Embryonic facial prominence (tissue), 1 donor: ENCODE measurements around the gene HIRIP3.
"Not testable (repeated sequence)": the region's sequence is repeated elsewhere in the genome, so short reads cannot be mapped to it uniquely, and the experiment has no call there.

Experiments
- DNase-seq: peaks from one replicate; pipeline ENCODE4 v3.0.0-alpha.2; 2016; ENCODE audit errors: extremely low spot score

HIRIP3 gene, protein sequence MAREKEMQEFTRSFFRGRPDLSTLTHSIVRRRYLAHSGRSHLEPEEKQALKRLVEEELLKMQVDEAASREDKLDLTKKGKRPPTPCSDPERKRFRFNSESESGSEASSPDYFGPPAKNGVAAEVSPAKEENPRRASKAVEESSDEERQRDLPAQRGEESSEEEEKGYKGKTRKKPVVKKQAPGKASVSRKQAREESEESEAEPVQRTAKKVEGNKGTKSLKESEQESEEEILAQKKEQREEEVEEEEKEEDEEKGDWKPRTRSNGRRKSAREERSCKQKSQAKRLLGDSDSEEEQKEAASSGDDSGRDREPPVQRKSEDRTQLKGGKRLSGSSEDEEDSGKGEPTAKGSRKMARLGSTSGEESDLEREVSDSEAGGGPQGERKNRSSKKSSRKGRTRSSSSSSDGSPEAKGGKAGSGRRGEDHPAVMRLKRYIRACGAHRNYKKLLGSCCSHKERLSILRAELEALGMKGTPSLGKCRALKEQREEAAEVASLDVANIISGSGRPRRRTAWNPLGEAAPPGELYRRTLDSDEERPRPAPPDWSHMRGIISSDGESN

DNA sequence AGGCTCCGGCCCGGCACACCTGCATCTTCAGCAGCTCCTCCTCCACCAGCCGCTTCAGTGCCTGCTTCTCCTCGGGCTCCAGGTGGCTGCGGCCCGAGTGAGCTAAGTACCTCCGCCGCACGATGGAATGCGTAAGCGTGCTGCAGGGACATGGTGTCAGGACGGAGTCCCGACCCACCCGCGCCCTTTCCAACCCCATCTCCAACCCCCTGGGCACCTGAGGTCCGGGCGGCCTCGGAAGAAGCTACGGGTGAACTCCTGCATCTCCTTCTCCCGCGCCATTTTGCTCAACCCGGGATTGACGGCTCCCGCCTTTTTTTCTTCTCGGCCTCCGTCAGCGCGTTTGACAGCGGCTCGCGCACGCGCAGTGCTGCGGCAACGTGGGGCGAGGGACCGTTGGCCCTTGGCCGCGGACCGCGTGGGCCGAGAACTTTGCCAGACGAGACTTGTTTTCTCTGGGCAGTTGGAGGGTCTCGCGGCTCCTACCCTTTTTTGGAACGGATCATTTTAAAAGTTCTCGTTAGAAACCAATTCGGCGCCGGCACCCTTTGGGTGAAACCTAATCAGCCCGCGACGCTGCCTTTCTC, at the start of gene HIRIP3:
HIRIP3 (minus strand) TSS at position 294 of the 587 bp plus-strand sequence; CDS start at position 282, 12 bp downstream.
- peak; percentile 64 for DNase-seq

DNA sequence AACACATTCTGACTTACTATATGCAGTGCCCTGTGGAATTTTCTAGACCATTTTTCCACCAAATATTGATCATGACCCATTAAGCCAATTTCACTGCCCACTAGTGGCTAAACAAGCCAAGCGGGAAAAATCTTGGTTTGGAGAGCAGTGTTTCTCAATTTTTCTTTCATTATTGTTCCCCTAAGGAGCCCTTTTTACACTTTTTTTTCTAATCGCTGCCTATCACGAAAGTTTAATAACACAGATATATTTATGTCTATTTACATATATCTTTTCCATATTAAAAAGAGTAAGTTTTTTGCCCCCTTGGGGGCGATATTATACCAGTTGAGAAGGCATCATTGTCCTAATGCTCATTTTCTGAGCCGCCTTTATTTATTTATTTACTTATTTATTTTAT, 46.4 kb upstream of the HIRIP3 start:
- no peak for DNase-seq

DNA sequence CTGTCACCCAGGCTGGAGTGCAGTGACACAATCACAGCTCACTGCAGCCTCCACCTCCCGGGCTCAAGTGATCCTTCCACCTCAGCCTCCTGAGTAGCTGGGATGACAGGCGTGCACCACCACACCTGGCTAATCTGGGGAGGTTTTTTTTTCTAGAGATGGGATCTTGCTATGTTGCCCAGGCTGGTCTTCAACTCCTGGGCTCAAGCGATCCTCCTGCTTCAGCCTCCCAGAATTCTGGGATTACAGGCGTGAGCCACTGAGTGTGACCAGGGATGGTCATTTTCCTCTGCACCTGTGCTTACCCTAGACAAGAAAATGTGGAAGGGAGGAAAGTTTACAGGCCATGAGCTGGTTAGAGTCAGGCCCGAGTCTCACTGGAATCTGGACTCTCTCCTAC, 45.3 kb upstream of the HIRIP3 start:
- not testable (repeated sequence) for DNase-seq

DNA sequence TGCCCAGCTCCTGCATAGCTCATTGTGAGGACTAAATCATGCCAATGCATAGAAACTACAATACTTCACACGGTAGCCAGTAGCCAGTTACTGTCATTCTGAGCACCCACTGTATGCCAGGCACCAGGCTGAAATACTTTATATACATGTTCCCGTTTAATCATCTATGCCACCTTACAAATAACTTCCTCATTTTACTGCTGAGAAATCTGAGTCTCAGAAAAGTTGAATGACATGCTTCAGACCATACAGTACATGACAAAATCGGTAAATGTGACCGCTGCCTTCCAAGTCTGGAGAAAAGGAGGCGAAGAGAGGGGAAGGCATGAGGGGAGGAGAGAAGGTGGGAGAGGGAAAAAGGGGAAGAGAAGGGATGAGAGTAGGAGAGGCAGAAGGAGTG, 44.8 kb upstream of the HIRIP3 start:
- no peak for DNase-seq

DNA sequence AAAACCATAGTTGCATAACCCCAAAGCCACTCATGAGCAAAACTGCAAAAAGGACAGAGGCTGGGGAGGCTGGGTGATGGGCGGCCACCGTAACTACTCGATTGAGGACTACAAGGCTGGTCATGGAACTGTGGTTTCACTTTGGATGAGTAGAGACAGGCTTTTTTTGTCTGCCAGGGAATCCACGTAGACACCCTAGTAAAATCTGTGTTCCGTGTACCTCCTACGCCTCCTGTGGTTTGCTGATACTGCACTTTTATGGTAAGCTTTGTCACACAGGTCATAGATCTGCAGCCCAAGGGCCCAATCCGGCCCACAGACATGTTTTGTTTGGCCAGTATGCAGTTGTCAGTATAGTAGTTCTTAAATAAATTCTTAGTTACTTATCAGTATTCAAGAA, 37.9 kb upstream of the HIRIP3 start:
- no peak for DNase-seq

DNA sequence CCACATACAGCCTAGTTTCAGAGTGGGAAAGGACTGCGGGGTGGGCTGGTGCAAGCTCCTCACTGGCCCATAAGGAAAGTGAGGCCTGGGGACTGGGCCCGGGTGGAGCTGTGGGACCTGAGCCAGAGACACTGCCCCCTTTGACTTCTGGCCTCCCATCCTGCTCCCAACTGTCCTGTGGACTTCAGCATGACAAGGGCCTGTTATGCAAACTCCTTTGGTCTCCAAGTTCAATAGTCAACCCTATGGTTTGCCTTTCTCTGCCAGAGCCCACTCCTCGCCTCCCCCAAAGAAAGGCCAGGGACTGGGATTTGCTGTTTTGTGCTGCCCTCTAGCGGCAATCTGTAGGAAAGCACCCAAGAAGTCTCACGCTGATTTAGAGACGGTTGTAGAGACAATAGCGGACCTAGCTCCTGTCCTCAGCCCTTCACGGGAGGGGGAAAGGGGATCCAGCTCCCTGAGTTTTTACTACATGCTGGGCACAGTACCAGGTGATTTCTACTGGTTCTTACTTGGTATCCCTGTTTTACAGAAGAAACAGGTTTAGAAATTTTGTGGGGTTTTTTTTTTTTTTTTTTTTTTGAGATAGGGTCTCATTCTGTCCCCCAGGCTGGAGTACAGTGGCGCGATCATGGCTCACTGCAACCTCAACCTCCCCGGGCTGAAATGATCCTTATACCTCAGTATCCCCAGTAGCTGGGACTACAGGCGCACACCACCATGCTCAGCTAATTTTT, 36.8 kb upstream of the HIRIP3 start:
- no peak for DNase-seq

DNA sequence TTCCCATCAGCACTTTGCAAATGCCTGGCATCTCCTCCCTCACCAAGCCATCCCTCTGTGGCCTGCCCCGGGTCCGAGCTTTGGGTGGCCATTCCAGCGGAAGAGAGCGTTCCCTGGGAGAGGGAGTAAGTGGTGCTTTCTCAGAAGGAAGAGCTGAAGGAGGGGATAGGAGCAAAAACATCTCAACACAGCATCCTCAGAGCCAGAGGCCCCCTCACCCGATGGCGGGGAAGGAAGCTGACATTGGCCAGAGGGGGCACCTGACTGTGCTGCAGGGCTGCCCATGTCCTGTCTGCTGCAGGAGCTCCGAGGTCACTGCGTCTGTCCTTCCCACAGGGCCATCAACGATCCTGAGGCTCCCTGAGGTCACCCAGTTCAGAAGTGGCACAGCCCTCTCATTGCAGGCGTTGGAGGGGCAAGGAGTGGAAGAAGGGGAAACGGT, 36.1 kb upstream of the HIRIP3 start:
- no peak for DNase-seq

DNA sequence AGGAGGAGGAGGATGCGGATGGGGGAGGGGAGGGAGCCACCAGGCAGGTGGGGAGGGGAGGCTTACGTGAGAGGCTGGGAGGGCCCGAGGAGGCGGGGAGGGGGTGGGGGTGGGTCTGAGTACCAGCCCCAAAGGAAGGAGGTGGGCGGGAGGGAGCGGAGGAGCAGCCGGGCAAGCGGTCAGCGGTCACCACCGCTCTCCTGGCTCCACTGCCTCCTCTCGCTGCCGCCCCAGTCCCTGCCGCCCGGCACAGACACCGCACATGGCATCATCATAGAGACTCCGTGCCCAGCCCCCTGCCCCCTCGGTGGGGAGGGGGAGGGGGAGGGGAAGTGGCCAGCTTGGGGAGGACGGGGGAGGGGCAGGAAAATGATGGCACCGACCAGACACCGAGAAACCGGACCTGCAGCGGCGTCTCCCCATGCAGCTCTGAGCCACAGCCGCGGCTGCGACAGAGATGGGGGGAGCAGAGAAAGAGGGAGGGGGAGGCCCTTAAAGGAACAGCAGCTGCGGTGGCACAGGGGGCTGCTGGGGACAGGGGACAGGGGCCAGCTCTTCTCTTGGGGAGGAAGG, 35.5 kb upstream of the HIRIP3 start, which contains the start of gene TLCD3B:
TLCD3B (minus strand) TSS at position 431 of the 573 bp plus-strand sequence. CDS start 744 bp downstream, outside the sequence.
- no peak for DNase-seq

DNA sequence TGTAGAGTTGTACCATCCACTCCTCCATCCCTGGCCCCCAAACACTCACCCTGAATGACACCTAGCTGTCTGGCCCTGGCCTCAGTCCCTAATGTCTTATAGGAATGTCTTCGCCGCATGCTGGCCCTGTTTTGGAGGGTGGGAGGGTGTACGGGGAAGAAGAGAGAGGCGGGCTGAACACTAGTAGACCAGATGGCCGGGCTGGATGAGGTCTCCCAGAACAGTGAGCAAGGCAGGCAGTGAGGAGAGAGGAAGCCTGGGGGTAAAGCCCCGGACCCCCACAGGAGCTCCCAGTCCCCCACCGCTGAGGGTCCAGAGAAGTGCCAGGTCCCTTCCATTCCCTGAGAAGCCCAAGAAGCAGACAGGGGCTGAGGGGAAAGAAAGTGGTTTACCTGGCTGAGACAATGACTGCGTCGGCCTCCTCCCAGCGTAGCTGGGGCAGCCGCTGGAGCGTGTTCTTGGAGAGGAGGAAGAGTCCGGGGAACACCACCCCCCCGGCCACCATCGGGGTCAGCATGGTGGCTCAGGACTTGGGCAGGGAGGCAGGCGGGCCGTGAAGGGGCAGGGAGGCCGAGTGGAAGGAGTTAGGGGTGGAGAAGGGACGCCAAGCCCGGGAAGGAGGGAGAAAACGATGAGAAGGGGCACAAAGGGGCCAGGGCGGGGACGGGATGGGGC, 34.7 kb upstream of the HIRIP3 start:
- DNase-seq = no peak

DNA sequence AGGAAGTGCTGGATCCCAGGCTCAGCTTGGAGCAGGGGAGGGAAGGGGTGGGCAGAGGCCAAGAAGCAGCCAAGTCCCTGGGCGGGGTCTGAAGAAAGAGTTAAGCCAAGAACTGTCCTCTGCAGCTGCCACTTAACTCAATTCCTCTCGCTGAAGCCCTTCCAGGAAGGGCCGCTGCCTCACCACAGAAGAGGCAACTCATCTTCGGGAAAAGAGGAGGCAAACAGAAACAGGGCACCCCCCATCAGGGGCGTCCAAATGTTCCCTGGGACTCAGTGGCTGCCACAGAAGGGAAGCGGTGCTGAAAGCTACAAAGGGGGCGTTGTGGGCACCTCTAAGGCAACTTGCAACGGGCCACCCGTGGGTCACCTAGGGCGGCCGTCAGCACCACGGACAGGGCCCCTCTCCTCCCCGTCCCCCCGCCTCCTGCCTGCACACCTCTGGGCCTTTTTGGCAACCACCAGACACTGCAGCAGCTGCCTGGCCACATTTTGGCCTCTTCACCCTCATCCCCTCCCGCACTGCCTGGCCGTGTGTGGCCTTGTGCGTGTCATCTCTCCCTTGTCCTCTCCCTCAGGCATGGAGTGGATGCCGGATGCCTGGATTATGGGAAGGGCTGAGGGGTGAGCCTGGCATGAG, 33.1 kb upstream of the HIRIP3 start:
- no peak for DNase-seq

DNA sequence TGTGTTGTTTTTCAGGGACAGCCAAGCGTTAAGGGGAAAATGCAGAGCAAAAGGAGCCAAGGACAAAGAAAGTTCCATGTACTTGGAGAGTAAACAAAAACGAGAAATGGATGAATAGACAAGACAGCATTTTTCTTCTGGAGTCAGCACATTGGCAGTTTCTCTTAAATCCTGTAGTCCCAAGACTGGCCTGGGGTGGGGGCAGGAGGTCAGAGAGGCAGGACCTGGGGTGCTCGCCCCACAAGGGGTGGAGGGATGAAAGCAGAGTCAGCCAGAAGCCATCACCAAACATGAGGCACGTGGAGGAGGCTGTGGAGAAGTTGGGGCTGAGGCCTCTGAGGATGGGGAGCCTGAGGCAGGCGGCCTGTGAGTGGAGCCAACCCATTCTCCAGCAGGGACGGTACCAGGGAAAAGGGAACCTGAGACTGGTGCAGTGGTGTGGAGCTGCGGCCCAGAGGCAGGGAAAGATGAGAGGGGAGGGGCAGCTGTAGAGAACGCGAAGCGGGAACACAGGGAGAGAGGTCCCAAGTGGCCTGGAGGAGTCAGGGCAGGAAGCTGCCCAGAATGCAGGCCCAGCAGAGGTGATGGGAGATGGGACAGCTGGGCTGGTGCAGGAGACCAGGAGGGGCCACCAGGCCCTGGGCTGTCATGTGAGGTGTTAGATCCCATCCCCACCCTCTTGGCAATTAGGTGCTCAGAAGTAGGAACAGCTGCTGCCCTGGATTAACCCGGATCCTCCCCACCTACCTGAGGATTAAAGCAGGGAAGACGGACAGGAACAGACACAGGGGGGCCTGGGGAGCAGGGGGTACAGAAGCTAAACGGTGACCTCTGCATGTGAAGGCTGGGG, 32.4 kb upstream of the HIRIP3 start:
- DNase-seq = no peak

DNA sequence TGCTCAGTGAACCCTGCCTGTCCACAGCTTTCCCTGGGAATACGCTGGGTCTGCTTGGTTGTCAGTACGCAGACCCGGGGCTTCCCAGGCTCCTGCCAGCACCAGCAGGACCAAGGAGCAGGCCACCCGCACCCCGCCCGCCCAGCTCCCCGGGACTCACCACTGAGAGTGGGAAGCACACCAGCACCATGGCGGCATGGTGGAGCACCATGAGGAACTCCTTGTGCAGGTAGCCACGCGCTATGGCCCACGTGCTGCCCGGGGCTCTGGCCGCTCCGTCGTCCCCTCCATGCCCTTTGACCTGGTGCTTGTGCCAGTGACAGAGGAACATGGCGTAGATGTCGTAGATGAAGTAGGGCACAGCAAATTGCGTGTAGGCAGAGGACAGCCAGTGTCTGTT, 31.0 kb upstream of the HIRIP3 start:
- DNase-seq = no peak

DNA sequence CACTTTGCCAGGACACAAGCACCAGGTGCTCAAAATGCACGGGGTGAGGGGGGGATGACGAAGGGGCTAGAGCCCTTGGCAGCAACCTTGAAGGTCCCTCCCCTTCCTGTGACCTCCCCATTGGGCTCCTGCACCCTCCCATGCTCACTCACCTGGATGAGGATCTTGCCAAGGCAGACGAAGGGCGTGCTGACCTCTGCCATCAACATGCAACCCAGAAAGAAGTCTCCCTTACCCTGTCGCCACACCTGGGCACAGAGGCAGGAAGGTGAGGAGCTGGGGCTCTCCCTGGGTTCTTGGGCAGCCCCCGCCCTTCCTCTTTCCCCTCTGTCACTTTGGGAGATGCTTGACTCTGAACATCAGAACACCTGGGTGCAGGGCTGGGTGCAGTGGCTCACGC, 30.2 kb upstream of the HIRIP3 start:
- DNase-seq = no peak

DNA sequence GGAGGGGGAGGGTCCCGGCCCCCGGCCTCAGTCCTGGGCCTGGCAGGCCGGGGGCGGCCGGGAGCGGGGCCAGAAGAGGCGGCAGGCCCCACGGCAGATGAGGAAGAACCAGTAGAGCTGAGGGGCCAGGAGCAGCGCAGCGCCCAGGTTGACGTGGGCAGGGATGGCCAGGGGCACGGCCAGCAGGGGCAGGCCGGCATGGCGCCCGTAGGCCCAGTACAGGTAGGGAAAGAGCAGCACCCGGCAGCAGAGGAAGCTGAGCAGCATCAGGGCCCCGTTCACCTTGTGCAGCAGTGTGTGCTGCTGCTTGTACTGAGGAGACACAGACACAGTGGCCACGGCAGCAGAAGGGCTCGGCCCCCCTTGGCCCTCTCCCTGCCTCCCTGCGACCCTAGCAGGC, 29.7 kb upstream of the HIRIP3 start:
- DNase-seq = no peak

DNA sequence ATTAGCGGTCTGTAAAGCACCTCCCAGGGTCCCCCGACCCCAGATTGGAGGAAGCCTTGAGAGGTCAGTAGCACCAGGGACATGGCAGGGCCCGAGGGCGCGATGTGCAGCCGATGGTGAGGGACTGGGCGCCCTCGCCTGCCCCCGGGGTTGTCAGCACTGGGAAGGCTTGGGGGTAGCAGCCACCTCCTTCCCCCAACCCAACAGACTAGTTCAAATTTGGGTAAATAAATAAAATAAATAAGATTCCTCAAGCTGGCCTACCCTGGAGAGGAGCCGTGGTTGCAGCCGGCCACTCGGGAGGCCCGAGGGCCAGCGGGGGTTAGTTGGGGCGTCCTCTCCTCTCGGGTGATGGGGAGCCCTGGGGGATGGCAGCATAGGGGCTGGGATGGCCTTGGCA, 29.0 kb upstream of the HIRIP3 start:
- DNase-seq = no peak

DNA sequence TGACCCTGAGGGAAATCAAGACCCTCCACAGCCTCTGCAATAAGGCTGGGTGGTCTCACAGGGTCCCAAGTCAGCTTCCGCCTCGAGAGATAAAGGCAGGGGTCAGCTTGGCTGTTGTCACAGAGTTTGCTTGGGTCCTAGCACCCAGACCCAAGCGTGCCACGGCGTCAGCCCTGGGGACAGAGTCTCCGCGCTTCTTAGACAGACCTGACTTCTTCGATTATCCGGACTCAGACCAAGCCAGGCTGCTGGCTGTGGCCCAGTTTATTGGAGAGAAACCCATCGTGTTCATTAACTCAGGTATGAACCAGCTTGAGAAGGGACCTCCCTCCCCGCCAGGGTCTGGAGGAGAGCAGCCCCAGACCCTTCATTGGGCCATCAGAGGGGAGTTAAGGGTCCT, 28.2 kb upstream of the HIRIP3 start:
- no peak for DNase-seq

DNA sequence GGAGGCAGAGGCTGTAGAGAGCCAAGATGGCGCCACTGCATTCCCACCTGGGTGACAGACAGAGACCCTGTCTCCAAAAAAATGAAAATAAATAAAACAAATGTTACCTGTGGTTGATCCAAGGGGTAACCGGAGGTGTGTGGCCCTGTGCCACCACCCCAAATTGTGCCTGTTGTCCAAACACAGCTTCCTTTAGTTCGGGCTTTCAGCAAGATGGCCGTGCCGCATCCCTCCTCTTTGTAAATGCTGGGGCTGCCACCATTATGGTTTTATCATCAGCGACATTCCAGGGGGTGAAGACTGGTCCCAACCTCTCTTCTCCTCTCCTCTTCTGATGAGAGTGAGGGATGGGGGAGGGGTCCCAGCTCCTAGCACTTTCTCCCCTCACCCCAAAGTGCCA, 27.5 kb upstream of the HIRIP3 start, which contains the start of gene C16orf92:
C16orf92 (plus strand) TSS at position 312 of the 400 bp plus-strand sequence. CDS start 143 bp downstream, outside the sequence.
- no peak for DNase-seq

DNA sequence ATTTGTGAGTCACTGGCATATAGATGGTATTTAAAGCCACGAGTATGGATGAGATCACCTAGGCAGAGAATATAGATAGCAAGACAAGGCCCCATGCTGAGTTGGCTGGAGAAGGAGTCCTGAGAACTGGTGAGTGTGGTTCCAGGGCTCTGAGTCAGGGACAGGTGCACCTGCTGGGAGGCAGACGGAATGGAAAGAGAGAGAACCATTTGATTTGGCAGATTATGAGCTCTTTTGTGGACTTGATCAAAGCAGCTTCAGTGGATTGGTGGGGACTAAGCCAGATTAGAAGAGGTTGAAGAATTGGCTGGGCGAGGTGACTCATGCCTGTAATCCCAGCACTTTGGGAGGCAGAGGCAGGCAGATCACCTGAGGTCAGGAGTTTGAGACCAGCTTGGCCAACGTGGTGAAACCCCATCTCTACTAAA, 23.3 kb upstream of the HIRIP3 start:
- no peak for DNase-seq

DNA sequence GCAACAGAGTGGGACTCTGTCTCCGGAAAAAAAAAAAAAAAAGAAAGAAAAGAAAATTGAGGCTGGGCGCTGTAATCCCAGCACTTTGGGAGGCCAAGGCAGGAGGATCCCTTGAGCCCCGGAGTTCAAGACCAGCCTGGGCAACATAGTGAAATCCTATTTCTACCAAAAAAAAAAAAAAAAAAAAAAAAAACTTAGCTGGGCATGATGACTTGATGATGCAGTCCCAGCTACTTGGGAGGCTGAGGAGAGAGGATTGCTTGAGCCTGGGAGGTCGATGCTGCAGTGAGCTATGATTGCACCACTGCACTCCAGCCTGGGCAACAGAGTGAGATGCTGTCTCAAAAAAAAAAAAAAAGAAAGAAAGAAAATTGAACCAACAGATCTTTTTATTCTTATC, 22.5 kb upstream of the HIRIP3 start:
- not testable (repeated sequence) for DNase-seq

DNA sequence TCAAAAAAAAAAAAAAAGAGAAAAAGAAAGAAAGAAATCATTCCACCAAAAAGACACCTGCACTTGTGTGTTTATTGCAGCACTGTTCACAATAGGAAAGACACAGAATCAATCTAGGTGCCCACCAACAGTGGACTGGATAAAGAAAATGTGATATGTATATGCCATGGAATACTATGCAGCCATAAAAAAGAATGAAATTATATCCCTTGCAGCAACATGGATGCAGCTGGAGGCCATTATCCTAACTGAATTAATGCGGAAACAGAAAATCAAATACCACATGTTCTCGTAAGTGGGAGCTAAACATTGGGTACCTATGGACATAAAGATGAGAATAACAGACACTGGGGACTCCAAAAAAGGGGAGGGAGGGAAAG, 21.9 kb upstream of the HIRIP3 start:
- no peak for DNase-seq
